IgD-negative memory B cell (primary cell): ENCODE data around the gene CCL16. TPM values are rescaled to one million over a fixed set of nuclear protein-coding genes. Genes with fewer than 3 reads are reported as not detected.
"Not testable (repeated sequence)": the region's sequence is repeated elsewhere in the genome, so short reads cannot be mapped to it uniquely, and the experiment has no call there.

Source experiments
- H3K27ac Mint-ChIP-seq, 3 donors: one replicate each; pipeline ENCODE4 v1.8.0; 2020 to 2022; ENCODE audit warnings: mild to moderate bottlenecking in 3 of 3, mixed read lengths in 3 of 3, moderate library complexity in 1 of 3
- H3K27me3 Mint-ChIP-seq: one replicate; pipeline ENCODE4 v1.8.0; 2021; ENCODE audit warnings: mixed read lengths
- H3K36me3 Mint-ChIP-seq: one replicate; pipeline ENCODE4 v1.8.0; 2020; ENCODE audit warnings: mild to moderate bottlenecking, mixed read lengths
- H3K4me1 Mint-ChIP-seq, 3 donors: one replicate each; pipeline ENCODE4 v1.8.0; 2020 to 2022; ENCODE audit warnings: mixed read lengths in 3 of 3, mild to moderate bottlenecking in 1 of 3
- H3K4me3 Mint-ChIP-seq, 4 donors: one replicate each; pipeline ENCODE4 v1.8.0; 2020 to 2022; ENCODE audit warnings: mild to moderate bottlenecking in 4 of 4, mixed read lengths in 4 of 4, moderate library complexity in 3 of 4
- H3K9me3 Mint-ChIP-seq, 3 donors: one replicate each; pipeline ENCODE4 v1.8.0; 2020 to 2021; ENCODE audit warnings: mixed read lengths in 3 of 3, mild to moderate bottlenecking in 1 of 3
- polyA plus RNA-seq: library from polyadenylated mRNA; unstranded; fragments of 300-500 nt; fragmentation: Illumina TruSeq; gene quantifications from one replicate; pipeline ENCODE4 v1.2.3, GENCODE V29; 2021

CCL16 gene
- polyA plus RNA-seq, 1 donor from 2014 or later: not detected

DNA sequence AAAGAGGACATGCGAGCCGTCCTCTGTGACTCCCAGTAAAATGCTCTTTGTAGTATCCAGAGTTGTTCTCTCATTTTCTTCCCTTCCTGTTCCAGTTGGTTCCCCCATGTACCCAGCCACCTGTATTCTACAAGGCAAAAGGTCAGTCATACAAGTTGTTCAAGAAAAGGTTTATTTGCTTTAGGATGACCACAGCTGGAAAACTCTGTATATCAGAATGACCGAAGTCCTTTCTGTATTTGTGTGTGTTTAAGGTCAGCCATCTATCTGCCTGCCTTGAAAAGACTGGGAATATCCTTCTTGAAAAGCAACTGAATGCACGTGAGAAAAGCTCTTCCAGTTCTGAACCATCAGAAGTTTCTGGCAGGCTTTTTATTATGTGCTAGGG lies 8.4 kb downstream of the CCL16 start:
- Mint-ChIP-seq H3K27ac (no peak overlapping the region), H3K4me1 (peaks cover 5 to 10% (median 6%) of the 10 kb centered on the region in 3 donors), H3K4me3 (no peak overlapping the region), H3K9me3 (no peaks in the 10 kb centered on the region), H3K36me3 (no peaks in the 10 kb centered on the region), H3K27me3 (peaks cover 19% of the 10 kb centered on the region)

DNA sequence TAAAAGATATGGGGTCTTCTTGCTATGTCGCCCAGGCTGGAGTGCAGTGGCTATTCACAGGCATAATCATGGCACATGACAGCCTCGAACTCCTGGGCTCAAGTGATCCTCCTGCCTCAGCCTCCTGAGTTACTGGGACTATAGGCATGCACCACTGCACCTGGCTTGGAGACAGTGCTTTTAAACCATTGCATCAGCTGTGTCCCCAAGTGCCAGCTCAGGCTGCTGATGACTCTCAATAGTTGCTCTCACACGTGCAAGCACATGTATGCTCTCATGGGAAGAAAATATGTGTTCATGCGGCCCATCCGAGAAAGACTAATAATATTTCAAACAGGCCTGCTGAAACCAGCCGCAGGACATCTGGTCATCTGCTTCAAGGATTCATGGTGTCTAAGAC lies 8.8 kb downstream of the CCL16 start:
- peaks cover 17% of the 10 kb centered on the region for H3K27me3 Mint-ChIP-seq
- H3K9me3 Mint-ChIP-seq: no peaks in the 10 kb centered on the region
- H3K27ac Mint-ChIP-seq: no peak overlapping the region
- peaks cover 3 to 10% (median 4%) of the 10 kb centered on the region in 3 donors for H3K4me1 Mint-ChIP-seq
- H3K4me3 Mint-ChIP-seq: no peak overlapping the region
- H3K36me3 Mint-ChIP-seq: no peaks in the 10 kb centered on the region

DNA sequence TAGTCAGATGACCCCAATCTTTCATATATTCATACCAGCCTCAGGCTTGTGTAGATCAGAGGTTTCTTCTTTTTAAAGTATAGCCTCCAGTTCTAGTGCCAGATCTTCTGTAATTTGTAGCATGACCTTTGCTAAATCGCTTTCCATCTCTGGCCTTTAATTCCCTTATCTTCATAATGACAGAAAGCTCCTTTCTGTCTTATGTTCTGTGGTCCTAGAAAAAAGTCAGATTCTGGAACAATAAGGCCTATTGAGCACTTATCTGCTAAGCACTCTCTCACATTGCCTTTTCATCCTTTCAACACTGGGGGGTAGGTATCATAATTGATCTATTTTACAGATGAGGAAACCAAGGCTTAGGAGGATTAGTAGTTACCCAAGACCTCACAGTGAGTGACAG lies 9.2 kb downstream of the CCL16 start:
- Mint-ChIP-seq H3K4me1 (peaks cover 0 to 10% (median 3%) of the 10 kb centered on the region in 3 donors), H3K36me3 (no peaks in the 10 kb centered on the region), H3K27me3 (peaks cover 15% of the 10 kb centered on the region), H3K4me3 (no peak overlapping the region), H3K9me3 (no peaks in the 10 kb centered on the region), H3K27ac (no peak overlapping the region)

DNA sequence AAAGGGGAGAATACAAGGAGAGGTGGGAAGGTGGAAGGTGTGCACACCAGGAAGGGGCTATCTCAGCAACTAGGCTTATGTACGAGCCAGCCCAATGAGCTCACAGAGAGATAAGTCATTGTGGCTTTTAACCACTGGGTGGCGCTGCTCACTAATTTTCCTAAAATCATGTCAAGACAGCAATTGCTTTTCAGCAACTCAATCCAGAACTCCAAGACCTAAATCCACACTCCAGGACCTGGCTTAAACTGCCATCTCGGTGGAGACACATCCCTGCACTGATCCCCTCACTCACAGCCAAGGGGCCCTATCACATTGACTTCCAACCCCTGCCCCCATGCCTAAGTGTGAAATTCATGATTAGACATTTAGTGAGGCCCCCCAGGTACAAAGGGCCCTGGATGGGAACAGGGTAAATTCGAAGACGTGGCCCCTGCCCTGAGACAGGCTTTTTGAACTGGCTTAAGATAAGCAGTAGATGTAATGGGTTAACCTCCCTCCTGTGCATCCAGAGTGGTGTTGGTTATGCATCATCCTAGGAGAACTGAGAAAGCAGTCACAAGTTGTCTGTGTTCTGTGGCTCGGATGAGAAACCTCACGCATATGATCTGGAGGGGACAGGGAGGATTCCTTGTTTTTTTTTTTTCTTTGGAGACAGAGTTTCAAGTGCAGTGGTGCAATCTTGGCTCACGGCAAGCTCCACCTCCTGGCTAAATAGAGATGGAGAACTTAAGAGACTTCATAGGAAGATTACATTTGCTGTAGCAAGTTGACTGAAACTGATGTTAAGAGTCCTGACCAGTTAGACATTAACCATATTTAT lies 11.5 kb downstream of the CCL16 start:
- H3K36me3 Mint-ChIP-seq: no peaks in the 10 kb centered on the region
- H3K9me3 Mint-ChIP-seq: no peaks in the 10 kb centered on the region

DNA sequence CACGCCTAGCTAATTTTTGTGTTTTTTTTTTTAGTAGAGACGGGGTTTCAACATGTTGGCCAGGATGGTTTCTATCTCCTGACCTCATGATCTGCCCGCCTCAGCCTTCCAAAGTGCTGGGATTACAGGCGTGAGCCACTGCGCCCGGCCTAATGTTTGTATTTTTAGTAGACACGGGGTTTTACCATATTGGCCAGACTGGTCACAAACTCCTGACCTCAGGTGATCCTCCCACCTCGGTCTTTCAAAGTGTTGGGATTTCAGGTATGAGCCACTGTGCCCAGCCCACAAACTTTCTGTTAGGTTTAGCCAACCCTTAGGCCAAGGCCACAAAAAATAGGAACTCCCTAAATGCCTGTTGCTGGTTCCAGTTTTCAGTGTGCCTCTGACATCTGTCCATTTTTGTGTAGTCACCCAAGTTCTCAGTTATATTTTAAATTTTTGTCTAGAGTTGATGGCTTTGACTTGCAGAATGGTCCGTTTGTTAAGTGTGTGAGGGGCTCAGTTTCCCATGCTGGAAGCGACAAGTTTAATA lies 12.7 kb downstream of the CCL16 start:
- H3K27me3 Mint-ChIP-seq: peaks cover 15% of the 10 kb centered on the region
- no peak overlapping the region for H3K4me3 Mint-ChIP-seq
- H3K27ac Mint-ChIP-seq: no peak overlapping the region
- H3K9me3 Mint-ChIP-seq: no peaks in the 10 kb centered on the region
- H3K4me1 Mint-ChIP-seq: peaks cover 0 to 4% (median 0%) of the 10 kb centered on the region in 3 donors
- H3K36me3 Mint-ChIP-seq: no peaks in the 10 kb centered on the region

More for the DNA sequence above, 11.5 kb downstream of the CCL16 start:
- Mint-ChIP-seq H3K27ac (no peak overlapping the region), H3K4me1 (peaks cover 0 to 4% (median 0%) of the 10 kb centered on the region in 3 donors), H3K4me3 (no peak overlapping the region), H3K27me3 (peaks cover 11% of the 10 kb centered on the region)

DNA sequence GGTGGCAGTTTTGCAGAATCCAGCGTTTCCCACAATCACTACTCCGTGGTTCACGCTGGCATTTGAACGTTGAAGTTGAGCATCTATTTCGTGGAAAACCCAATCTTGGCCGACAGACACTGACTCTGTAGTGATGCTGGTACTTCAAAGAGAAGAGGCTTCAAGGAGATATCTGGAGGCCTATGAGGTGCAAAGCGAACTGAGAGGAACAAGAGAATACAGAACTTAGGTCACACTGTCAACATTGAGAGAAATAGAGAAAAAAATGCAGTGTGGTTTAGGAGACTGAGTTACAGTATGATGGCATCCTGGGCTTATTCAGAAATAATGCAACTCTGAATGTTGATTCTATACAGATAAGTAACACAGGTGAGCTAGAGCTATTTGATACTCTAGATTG lies 16.0 kb downstream of the CCL16 start:
- H3K4me1 Mint-ChIP-seq: peaks cover 0 to 4% (median 0%) of the 10 kb centered on the region in 3 donors
- H3K27ac Mint-ChIP-seq: no peak overlapping the region
- no peak overlapping the region for H3K4me3 Mint-ChIP-seq
- H3K27me3 Mint-ChIP-seq: peaks cover 20% of the 10 kb centered on the region
- H3K9me3 Mint-ChIP-seq: no peaks in the 10 kb centered on the region
- no peaks in the 10 kb centered on the region for H3K36me3 Mint-ChIP-seq

DNA sequence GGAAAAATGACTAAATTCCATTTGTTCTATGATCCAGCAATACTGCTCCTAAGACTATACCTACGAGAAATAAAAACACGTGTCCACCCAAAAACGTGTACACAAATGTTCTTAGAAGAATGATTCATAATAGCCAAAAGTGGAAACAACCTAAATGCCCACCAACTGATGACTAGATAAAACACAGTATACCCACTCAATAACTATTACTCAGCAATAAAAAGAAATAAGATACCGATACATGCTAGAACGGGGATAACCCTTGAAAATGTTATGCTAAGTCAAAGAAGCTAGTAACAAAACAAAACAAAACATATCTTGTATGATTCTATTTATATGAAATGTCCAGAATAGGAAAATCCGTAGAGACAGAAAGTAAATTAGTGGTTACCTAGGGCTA lies 17.6 kb downstream of the CCL16 start:
- Mint-ChIP-seq H3K4me1 (no peaks in the 10 kb centered on the region), H3K9me3 (no peaks in the 10 kb centered on the region), H3K27ac (no peak overlapping the region)

DNA sequence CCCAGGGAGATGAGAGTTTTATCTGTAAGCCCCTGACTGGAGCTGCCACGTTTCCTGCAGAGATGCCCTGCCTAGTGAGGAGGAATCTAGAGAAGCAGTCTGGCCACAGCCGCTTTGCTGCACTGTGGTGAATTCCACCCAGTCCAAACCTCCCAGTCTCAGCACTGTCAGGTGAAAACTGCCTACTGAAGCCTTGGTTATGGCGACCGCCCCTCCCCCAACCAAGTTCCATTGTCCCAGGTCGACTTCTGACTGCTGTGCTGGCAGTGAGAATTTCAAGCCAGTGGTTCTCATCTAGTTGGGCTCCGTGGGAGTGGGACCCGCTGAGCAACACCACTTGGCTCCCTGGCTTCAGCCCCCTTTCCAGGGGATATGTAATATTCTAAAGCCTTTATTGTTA lies 27.6 kb downstream of the CCL16 start:
- H3K4me1 Mint-ChIP-seq: no peaks in the 10 kb centered on the region
- peaks cover 5% of the 10 kb centered on the region for H3K27me3 Mint-ChIP-seq
- H3K27ac Mint-ChIP-seq: no peak overlapping the region
- peaks cover 0 to 3% (median 0%) of the 10 kb centered on the region in 3 donors for H3K9me3 Mint-ChIP-seq
- peaks cover 1% of the 10 kb centered on the region for H3K36me3 Mint-ChIP-seq
- H3K4me3 Mint-ChIP-seq: no peak overlapping the region

More for the DNA sequence above, 17.6 kb downstream of the CCL16 start:
- peaks cover 15% of the 10 kb centered on the region for H3K27me3 Mint-ChIP-seq
- no peak overlapping the region for H3K4me3 Mint-ChIP-seq
- no peaks in the 10 kb centered on the region for H3K36me3 Mint-ChIP-seq

DNA sequence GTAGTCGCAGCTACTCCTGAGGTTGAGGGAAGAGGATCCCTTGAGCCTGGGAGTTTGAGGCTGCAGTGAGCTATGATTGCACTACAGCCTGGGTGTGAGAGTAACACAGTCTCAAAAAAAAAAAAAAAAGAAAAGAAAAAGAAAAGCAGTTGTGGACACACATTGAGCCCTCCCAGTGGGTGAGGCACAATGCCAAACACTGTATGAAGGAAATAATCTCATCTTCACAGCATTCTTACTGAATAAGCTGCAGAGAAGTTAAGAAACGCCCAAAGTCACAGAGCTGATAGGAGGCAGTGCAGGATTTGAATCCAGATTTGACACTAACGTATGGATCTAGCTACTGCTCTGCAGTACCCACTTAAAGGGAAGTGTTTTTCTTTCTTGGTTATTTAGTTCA lies 31.9 kb downstream of the CCL16 start:
- Mint-ChIP-seq H3K27ac (no peak overlapping the region), H3K36me3 (peaks cover 1% of the 10 kb centered on the region), H3K4me3 (no peak overlapping the region), H3K4me1 (no peaks in the 10 kb centered on the region), H3K9me3 (no peaks in the 10 kb centered on the region), H3K27me3 (no peaks in the 10 kb centered on the region)

DNA sequence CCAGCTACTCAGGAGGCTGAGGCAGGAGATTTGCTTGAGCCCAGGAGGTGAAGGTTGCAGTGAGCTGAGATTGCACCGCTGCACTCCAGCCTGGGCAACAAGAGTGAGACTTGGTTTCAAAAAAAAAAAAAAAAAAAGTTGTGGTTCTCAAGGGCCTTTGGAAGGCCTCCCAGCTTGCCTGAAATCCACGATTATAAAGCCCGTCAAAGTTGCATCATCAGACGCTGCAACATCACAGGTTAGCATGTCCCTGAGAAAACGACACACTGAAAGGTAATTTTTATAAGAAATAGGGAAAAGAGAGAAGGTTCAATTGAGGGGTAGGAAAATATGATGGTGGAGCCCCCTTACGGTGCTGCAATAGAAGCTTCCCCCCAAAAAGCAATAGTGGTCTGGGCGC lies 33.2 kb downstream of the CCL16 start:
- Mint-ChIP-seq H3K4me3 (no peak overlapping the region), H3K27ac (no peak overlapping the region), H3K9me3 (no peaks in the 10 kb centered on the region), H3K27me3 (peaks cover 5% of the 10 kb centered on the region), H3K4me1 (no peaks in the 10 kb centered on the region), H3K36me3 (peaks cover 1% of the 10 kb centered on the region)

DNA sequence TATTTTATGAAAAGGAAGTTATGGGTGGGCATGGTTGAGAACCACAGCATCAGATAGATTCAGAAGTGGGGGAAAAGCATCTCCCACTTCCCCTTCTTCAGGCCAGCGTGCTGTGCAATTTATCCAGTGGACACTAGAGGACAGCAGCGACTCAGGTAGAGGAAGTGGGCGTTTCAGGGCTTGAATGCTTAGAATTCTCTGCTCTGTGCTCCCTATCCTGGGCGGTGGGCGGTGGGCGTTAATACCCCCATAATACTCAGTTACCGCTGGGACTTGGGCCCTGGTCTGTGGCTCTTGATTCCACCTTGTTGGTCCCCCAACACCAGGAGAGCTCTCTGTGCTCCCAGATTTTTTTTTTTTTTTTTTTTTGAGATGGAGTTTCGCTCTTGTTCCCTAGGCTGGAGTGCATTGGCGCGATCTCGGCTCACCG lies 34.1 kb downstream of the CCL16 start:
- no peaks in the 10 kb centered on the region for H3K4me1 Mint-ChIP-seq

DNA sequence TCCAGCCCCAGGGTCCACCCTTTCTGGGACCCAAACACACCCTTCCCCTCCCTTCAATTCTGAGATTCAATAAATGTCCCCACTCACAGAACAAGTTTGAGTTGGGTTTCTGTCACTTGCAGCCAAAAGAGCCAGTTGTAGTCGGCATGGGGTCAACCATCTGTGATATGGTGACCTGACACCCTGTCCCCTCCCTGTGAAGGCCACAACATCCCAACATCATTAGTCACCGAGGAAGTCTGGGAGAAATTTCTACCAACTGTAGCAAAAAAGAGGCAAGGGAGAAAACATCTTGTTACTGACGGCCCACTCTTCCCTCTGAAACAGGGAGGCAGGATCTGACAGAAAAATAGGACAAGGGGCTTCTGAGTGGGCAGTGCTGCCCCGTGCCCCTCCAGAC lies 37.1 kb downstream of the CCL16 start:
- Mint-ChIP-seq H3K9me3 (no peaks in the 10 kb centered on the region), H3K4me1 (no peaks in the 10 kb centered on the region), H3K27ac (no peak overlapping the region), H3K27me3 (peaks cover 7% of the 10 kb centered on the region), H3K36me3 (no peaks in the 10 kb centered on the region), H3K4me3 (peak overlapping the region in 1 of 4 donors; percentile 27)

More for the DNA sequence above, 34.1 kb downstream of the CCL16 start:
- peaks cover 7% of the 10 kb centered on the region for H3K27me3 Mint-ChIP-seq
- H3K27ac Mint-ChIP-seq: no peak overlapping the region
- no peaks in the 10 kb centered on the region for H3K9me3 Mint-ChIP-seq
- no peaks in the 10 kb centered on the region for H3K36me3 Mint-ChIP-seq
- no peak overlapping the region for H3K4me3 Mint-ChIP-seq

DNA sequence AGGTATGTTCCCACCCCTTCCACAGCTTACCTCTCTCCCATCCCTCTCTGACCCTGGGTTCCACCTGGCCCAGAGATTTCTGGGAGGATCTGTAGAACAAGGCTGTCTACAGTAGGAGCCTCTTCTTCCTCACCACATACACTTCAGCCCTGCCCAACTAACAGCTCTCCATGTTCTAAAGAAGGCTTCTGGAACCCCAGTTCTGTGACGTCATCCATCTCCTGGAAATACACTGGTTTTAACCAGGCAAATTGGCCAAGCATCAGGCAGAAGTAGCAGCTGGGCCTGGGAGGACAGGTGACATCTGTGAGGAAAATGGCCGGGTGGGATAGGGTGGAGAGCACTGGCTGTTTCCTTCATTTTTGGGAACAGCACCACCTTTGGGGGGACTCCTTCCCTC lies 37.8 kb downstream of the CCL16 start, which contains the start of gene LYZL6:
TSS of gene LYZL6 (minus strand) at position 177 of the 400 bp plus-strand sequence. CDS start 4,357 bp downstream, outside the sequence.
- Mint-ChIP-seq H3K27ac (peak within 1 kb of the TSS in 1 of 3 donors; percentile 36), H3K9me3 (no peaks in the 10 kb centered on the region), H3K27me3 (peaks cover 7% of the 10 kb centered on the region), H3K4me1 (no peaks in the 10 kb centered on the region), H3K36me3 (no peaks in the 10 kb centered on the region), H3K4me3 (peak within 1 kb of the TSS in 1 of 4 donors; percentile 27)

DNA sequence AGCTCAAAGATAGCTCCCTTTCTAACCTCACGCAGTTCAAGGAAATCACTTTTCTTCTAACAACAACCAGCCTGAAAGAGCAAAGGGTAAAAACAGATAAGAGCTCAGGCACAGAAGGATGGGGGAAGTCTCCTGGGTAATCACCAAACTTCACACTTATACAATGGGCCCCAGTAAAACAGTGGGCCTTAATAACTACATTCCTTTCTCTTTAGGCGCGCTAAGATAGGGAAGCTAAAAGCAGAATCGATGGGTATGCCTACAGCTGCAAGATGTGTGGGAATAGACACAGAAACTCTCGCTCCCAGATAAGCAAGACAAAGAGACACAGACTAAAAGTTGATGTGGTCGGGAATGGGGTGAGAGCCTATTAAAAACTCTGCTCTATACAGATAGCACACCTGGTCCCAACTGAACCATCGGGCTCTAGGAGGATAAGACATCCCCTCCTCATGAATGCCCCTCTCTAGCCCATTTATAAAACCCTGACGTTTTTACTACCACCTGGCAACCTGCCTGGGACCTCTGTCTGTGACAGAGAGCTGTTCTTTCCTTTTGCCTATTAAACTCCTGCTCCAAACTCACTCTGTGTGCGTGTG lies 38.6 kb downstream of the CCL16 start:
- H3K9me3 Mint-ChIP-seq: no peaks in the 10 kb centered on the region
- H3K27ac Mint-ChIP-seq: peak overlapping the region in 1 of 3 donors; percentile 36
- H3K27me3 Mint-ChIP-seq: peaks cover 7% of the 10 kb centered on the region
- no peaks in the 10 kb centered on the region for H3K36me3 Mint-ChIP-seq
- no peaks in the 10 kb centered on the region for H3K4me1 Mint-ChIP-seq
- no peak overlapping the region for H3K4me3 Mint-ChIP-seq

DNA sequence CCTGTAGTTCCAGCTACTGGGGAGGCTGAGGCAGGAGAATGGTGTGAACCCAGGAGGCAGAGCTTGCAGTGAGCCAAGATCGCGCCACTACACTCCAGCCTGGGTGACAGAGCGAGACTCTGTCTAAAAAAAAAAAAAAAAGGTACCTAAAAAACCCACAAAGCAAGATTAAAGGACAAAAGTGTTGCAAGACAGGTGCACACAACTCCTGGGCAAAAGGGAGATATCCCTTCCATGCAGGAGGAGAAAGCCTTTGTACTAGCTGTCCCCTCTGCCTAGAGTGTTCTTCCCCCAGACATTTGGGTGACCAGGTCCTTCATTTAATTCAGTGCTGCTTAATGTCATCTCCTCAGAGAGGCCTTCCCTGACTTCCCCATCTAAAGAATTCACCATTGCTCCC lies 42.8 kb downstream of the CCL16 start:
- not testable (repeated sequence) for H3K9me3 Mint-ChIP-seq, H3K27ac Mint-ChIP-seq, H3K4me1 Mint-ChIP-seq, H3K27me3 Mint-ChIP-seq, H3K4me3 Mint-ChIP-seq, H3K36me3 Mint-ChIP-seq
